Embryonic facial prominence (tissue), 1 donor: Measurements from ENCODE around the gene PPM1J.
A peak's percentile ranks its signal among the peaks of the same experiment; 100 is the strongest.
"Not testable (repeated sequence)": the region's sequence is repeated elsewhere in the genome, so short reads cannot be mapped to it uniquely, and the experiment has no call there.

Source experiments
- DNase-seq: peaks from one replicate; pipeline ENCODE4 v3.0.0-alpha.2; 2016; ENCODE audit errors: extremely low spot score

PPM1J gene

GRCh38 chr1:112721966-112722524 lies 6.9 kb upstream of the PPM1J start:
- no peak for DNase-seq

GRCh38 chr1:112721294-112721693 lies 6.2 kb upstream of the PPM1J start:
- DNase-seq = not testable (repeated sequence)

- no peak for DNase-seq
Measured at GRCh38 chr1:112720800-112721199, 5.7 kb upstream of the PPM1J start.

GRCh38 chr1:112719706-112720105 lies 4.6 kb upstream of the PPM1J start:
- DNase-seq = no peak

- DNase-seq = no peak
Measured at GRCh38 chr1:112718691-112719418, 3.7 kb upstream of the PPM1J start.

- no peak for DNase-seq
Measured at GRCh38 chr1:112717263-112717873, 2.2 kb upstream of the PPM1J start.

GRCh38 chr1:112716133-112716720 lies 1.1 kb upstream of the PPM1J start:
- DNase-seq = peak; percentile 84

GRCh38 chr1:112714313-112715263 lies 544 bp downstream of the PPM1J start:
- no peak for DNase-seq

- no peak for DNase-seq
Measured at GRCh38 chr1:112713466-112714312, 1.4 kb downstream of the PPM1J start.

- DNase-seq = no peak
Measured at GRCh38 chr1:112712701-112713128, 2.4 kb downstream of the PPM1J start.

GRCh38 chr1:112712191-112712590 lies 2.9 kb downstream of the PPM1J start:
- DNase-seq = no peak

- DNase-seq = no peak
Measured at GRCh38 chr1:112711670-112712069, 3.5 kb downstream of the PPM1J start.

GRCh38 chr1:112711041-112711440 lies 4.1 kb downstream of the PPM1J start:
- no peak for DNase-seq

- DNase-seq = no peak
Measured at GRCh38 chr1:112710586-112710985, 4.5 kb downstream of the PPM1J start.

GRCh38 chr1:112710159-112710558 lies 5.0 kb downstream of the PPM1J start:
- no peak for DNase-seq

GRCh38 chr1:112708489-112708888 lies 6.6 kb downstream of the PPM1J start:
- DNase-seq = no peak

GRCh38 chr1:112708002-112708448 lies 7.1 kb downstream of the PPM1J start:
- DNase-seq = no peak

GRCh38 chr1:112707221-112708001 lies 7.7 kb downstream of the PPM1J start:
- peak; percentile 65 for DNase-seq

GRCh38 chr1:112706505-112707220 lies 8.5 kb downstream of the PPM1J start, which contains the start of gene RHOC:
Gene RHOC, minus strand, starts transcription at chr1:112707127. Its CDS starts 3,328 bp downstream, at chr1:112703799.
- DNase-seq = no peak
